Measurements from ENCODE around the gene GPC5.

GPC5 gene

GRCh38 chr13:91655731-91656130 is 257.3 kb downstream of the GPC5 start:
- Histone ChIP-seq H3K27me3 (ENCODE audit: insufficient read depth, low read depth) (no peaks in the 10 kb centered on the region), H2AFZ (ENCODE audit: low read depth) (no peak overlapping the region), H3K9ac (no peak overlapping the region), H3K79me2 (ENCODE audit: insufficient read depth, low read depth) (no peaks in the 10 kb centered on the region), H3K27ac (no peak overlapping the region), H3K4me3 (IDR thresholded peaks at IDR 0.05; ENCODE audit: insufficient read depth, low read depth, low read length) (no peak overlapping the region), H3K36me3 (ENCODE audit: insufficient read depth) (no peaks in the 10 kb centered on the region), H4K20me1 (ENCODE audit: insufficient read depth) (no peaks in the 10 kb centered on the region), H3K4me1 (ENCODE audit: low read depth, poor library complexity, severe bottlenecking) (no peaks in the 10 kb centered on the region), H3K4me2 (no peak overlapping the region)
- TF ChIP-seq CTCF (conservative IDR thresholded peaks at IDR 0.05; ENCODE audit: low read depth, low read length): no peak

- Histone ChIP-seq H4K20me1 (ENCODE audit: insufficient read depth) (no peaks in the 10 kb centered on the region), H3K4me2 (no peak overlapping the region), H3K4me3 (IDR thresholded peaks at IDR 0.05; ENCODE audit: insufficient read depth, low read depth, low read length) (no peak overlapping the region), H3K27me3 (ENCODE audit: insufficient read depth, low read depth) (no peaks in the 10 kb centered on the region), H3K9ac (no peak overlapping the region), H3K79me2 (ENCODE audit: insufficient read depth, low read depth) (no peaks in the 10 kb centered on the region), H3K4me1 (ENCODE audit: low read depth, poor library complexity, severe bottlenecking) (no peaks in the 10 kb centered on the region), H3K27ac (no peak overlapping the region), H2AFZ (ENCODE audit: low read depth) (no peak overlapping the region), H3K36me3 (ENCODE audit: insufficient read depth) (no peaks in the 10 kb centered on the region)
- no peak for TF ChIP-seq CTCF (conservative IDR thresholded peaks at IDR 0.05; ENCODE audit: low read depth, low read length)
Measured at GRCh38 chr13:91657283-91657682, 258.9 kb downstream of the GPC5 start.

- no peaks in the 10 kb centered on the region for H3K36me3 ChIP-seq (ENCODE audit: insufficient read depth)
- H3K4me1 ChIP-seq (ENCODE audit: low read depth, poor library complexity, severe bottlenecking): no peaks in the 10 kb centered on the region
- no peak overlapping the region for H2AFZ ChIP-seq (ENCODE audit: low read depth)
- H3K27me3 ChIP-seq (ENCODE audit: insufficient read depth, low read depth): no peaks in the 10 kb centered on the region
- no peak overlapping the region for H3K27ac ChIP-seq
- no peak overlapping the region for H3K4me3 ChIP-seq (IDR thresholded peaks at IDR 0.05; ENCODE audit: insufficient read depth, low read depth, low read length)
- H3K79me2 ChIP-seq (ENCODE audit: insufficient read depth, low read depth): no peaks in the 10 kb centered on the region
- no peak overlapping the region for H3K9ac ChIP-seq
- no peaks in the 10 kb centered on the region for H4K20me1 ChIP-seq (ENCODE audit: insufficient read depth)
- H3K4me2 ChIP-seq: no peak overlapping the region
- TF ChIP-seq CTCF (conservative IDR thresholded peaks at IDR 0.05; ENCODE audit: low read depth, low read length): no peak
Measured at GRCh38 chr13:91659256-91660075, 261.0 kb downstream of the GPC5 start.

GRCh38 chr13:91660076-91660415 is 261.6 kb downstream of the GPC5 start:
- no peak for TF ChIP-seq CTCF (conservative IDR thresholded peaks at IDR 0.05; ENCODE audit: low read depth, low read length)
- H3K4me3 ChIP-seq (IDR thresholded peaks at IDR 0.05; ENCODE audit: insufficient read depth, low read depth, low read length): no peak overlapping the region

More at GRCh38 chr13:91660076-91660415, 261.6 kb downstream of the GPC5 start:
- no peaks in the 10 kb centered on the region for H3K27me3 ChIP-seq (ENCODE audit: insufficient read depth, low read depth)
- no peak overlapping the region for H3K9ac ChIP-seq
- no peak overlapping the region for H3K27ac ChIP-seq
- H2AFZ ChIP-seq (ENCODE audit: low read depth): no peak overlapping the region
- H4K20me1 ChIP-seq (ENCODE audit: insufficient read depth): no peaks in the 10 kb centered on the region
- H3K4me1 ChIP-seq (ENCODE audit: low read depth, poor library complexity, severe bottlenecking): no peaks in the 10 kb centered on the region
- no peaks in the 10 kb centered on the region for H3K36me3 ChIP-seq (ENCODE audit: insufficient read depth)
- H3K4me2 ChIP-seq: no peak overlapping the region
- no peaks in the 10 kb centered on the region for H3K79me2 ChIP-seq (ENCODE audit: insufficient read depth, low read depth)
